ENCODE results near the gene RANBP17.

RANBP17 gene

DNA sequence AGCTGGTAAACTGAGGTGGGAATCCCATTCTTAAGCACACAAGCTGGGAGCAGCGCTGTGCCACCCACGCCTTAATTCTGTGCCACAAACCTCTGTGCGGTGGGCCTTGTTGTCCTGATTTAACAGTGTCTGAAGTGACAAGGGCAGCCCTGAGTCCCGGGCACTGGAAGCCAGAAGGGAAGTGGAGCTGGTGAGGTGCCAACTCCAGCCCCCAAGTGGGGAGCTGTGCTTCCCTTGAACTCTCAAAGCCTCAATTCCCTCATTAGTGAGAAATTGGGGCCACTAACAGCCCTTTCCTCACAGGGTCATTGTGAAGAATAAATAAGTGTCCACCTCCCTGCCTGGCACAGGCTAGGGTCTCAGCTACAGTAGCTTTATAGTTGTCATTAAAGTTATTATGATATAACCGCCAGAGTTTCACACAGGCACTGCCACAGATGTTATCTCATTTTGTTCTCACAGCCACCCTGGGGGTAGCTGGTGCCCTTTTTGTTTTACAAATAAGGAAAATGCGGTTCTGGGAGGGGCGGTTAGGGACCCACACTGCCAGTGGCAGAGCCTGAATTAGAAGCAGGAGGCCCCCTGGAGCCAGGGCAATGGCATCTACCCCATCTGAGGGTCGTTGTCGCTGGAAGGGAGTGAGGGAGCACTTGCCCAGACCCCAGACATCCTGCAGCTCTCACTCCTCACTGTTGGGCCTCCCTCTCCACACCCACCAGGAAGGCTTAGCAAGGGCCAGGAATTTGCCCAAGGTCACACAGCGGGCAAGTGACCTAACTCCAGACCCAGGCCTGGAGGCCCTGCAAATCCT is 445.2 kb downstream of the RANBP17 start (continued):
- TF ChIP-seq ZNF248 (tag by site-specific recombination; IDR thresholded peaks at IDR 0.05) (no peak), ZIC2 (tag by site-specific recombination; IDR thresholded peaks at IDR 0.05) (peak; percentile 55), TCF7L2 (IDR thresholded peaks at IDR 0.05; ENCODE audit: borderline replicate concordance, low read depth, low read length) (no peak), GLIS2 (tag by site-specific recombination; IDR thresholded peaks at IDR 0.05) (no peak), ZNF138 (tag by site-specific recombination; IDR thresholded peaks at IDR 0.05; ENCODE audit: borderline replicate concordance) (no peak)

DNA sequence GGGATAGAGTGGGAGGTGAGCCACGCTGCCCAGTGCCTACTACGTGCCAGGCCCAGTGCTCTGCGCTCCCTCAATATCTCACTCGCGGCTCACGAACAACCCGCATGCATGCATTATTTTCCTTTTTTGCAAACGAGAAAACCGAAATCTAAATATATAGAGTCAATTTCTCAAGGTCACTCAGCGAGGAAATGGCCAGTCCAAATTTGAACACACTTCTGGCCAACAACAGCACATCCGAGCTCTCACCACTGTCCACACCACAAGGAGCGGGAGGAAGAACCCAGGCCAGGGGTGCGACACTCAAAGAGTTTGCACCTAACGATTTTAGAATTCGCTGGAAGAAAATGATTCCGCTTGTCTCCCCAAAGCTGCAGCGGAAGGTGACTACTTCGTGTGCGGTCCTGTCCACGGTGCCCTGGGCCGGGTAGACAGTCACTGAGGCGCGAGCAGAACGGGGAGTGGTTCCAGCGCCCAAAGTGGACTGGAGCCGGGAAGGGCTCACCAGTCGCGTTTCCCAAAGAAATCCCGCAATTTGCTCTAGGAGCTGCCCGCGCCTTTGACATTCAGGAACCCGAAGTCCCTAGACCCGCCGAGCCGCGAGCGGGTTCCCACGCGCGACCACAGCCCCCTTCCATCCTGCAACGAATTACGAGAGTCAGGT is 446.1 kb downstream of the RANBP17 start:
- peak overlapping the region; percentile 19; the same call in 1 of the 2 replicates for H3K27ac ChIP-seq (ENCODE audit: extremely low read depth, low read depth, low read length)
- POLR2A ChIA-PET = no interaction called here
- peaks cover under 1 to 4% of the 10 kb centered on the region in 2 experiments; a peak in 2 of 3 replicates for H3K36me3 ChIP-seq (ENCODE audit: control insufficient read depth in 2 of 2, insufficient read depth in 1 of 2, low read length in 2 of 2)
- peak overlapping the region; percentile 59 for H3K4me3 ChIP-seq (ENCODE audit: low read depth, low read length)
- CTCF ChIA-PET = interaction anchor here (0.6 to 1.1 kb wide), 2 partner anchors 16 to 705 kb away, joined by 3 read pairs; no protein-coding TSS in a partner anchor
- no peaks in the 10 kb centered on the region for H3K9me3 ChIP-seq (ENCODE audit: control insufficient read depth, insufficient read depth, low read depth, low read length)
- H3K4me1 ChIP-seq (ENCODE audit: control insufficient read depth, insufficient read depth, low read length) = peaks cover 8% of the 10 kb centered on the region
- 0 out of 2 replicates have a peak, but pooled peaks have one; percentile 10 for TF ChIP-seq IKZF3 (tag by site-specific recombination; IDR thresholded peaks at IDR 0.05)
- TF ChIP-seq ZBTB6 (tag by site-specific recombination; IDR thresholded peaks at IDR 0.05) = peak; percentile 32; the same call in 1 of the 2 replicates
- no peak for TF ChIP-seq ZNF311 (tag by site-specific recombination; IDR thresholded peaks at IDR 0.05; ENCODE audit: borderline replicate concordance)

GRCh38 chr5:171308453-171309275 is 446.8 kb downstream of the RANBP17 start, which contains the start of gene TLX3:
Gene TLX3 (plus strand): TSS chr5:171309248. CDS start chr5:171309366, 118 bp downstream.
- Histone ChIP-seq H3K36me3 (ENCODE audit: control insufficient read depth in 2 of 2, insufficient read depth in 1 of 2, low read length in 2 of 2) (peaks cover 3 to 8% of the 10 kb centered on the region in 2 experiments; a peak in 2 of 3 replicates), H3K27ac (ENCODE audit: extremely low read depth, low read depth, low read length) (peak within 1 kb of the TSS; percentile 74; the same call in 1 of the 2 replicates), H3K9me3 (ENCODE audit: control insufficient read depth, insufficient read depth, low read depth, low read length) (no peaks in the 10 kb centered on the region), H3K4me3 (ENCODE audit: low read depth, low read length) (peak within 1 kb of the TSS; percentile 59), H3K4me1 (ENCODE audit: control insufficient read depth, insufficient read depth, low read length) (peaks cover 8% of the 10 kb centered on the region)
- ChIA-PET CTCF (interaction anchor here (0.6 to 1.2 kb wide), 5 partner anchors 17 to 816 kb away, joined by 3 to 5 read pairs (median 3); no protein-coding TSS in a partner anchor), POLR2A (interaction anchor here (0.6 to 1.5 kb wide), 8 partner anchors 9 to 531 kb away, joined by 3 to 8 read pairs (median 3); partner anchors contain the start of gene NPM1)
- TF ChIP-seq SP7 (tag by site-specific recombination; IDR thresholded peaks at IDR 0.05) (peak; percentile 35; the same call in 1 of the 2 replicates), KLF16 (tag by site-specific recombination; IDR thresholded peaks at IDR 0.05) (no peak), HOXC10 (CRISPR knock-in tag; IDR thresholded peaks at IDR 0.05) (no peak), ZNF280D (tag by site-specific recombination; IDR thresholded peaks at IDR 0.05) (no peak), ZNF311 (tag by site-specific recombination; IDR thresholded peaks at IDR 0.05; ENCODE audit: borderline replicate concordance) (no peak), PRDM10 (tag by site-specific recombination; IDR thresholded peaks at IDR 0.05) (peak; percentile 92), ZNF529 (tag by site-specific recombination; IDR thresholded peaks at IDR 0.05; ENCODE audit: insufficient replicate concordance) (no peak), ZNF140 (tag by site-specific recombination; IDR thresholded peaks at IDR 0.05) (no peak), REPIN1 (tag by site-specific recombination; IDR thresholded peaks at IDR 0.05; ENCODE audit: low read depth) (no peak), ZNF707 (tag by site-specific recombination; IDR thresholded peaks at IDR 0.05) (no peak), ZFP69B (tag by site-specific recombination; IDR thresholded peaks at IDR 0.05) (peak; percentile 88), ZNF416 (tag by site-specific recombination; IDR thresholded peaks at IDR 0.05) (no peak), SETDB1 (IDR thresholded peaks at IDR 0.05; ENCODE audit: insufficient read length, low read length) (no peak), ZNF544 (tag by site-specific recombination; IDR thresholded peaks at IDR 0.05) (no peak)
